Neural cell (in vitro differentiated cells): ENCODE measurements around the gene BNIP3. TPM values are rescaled to one million over a fixed set of nuclear protein-coding genes. Genes with fewer than 3 reads are reported as not detected.

ENCODE experiments used
- H2AFZ ChIP-seq: fragments of 200-600, 300-800 bp; sonication (generic), shearing (Covaris generic); 2 replicates; pipeline ENCODE4 v1.6.0; 2014; ENCODE audit warnings: low read depth, mild to moderate bottlenecking, antibody characterized with exemption, low read length, moderate library complexity
- H3F3A ChIP-seq: fragments of 200-600 bp; shearing (Covaris generic); 2 replicates; pipeline ENCODE4 v1.6.1; 2016; ENCODE audit warnings: mild to moderate bottlenecking, moderate library complexity, mixed read lengths, antibody characterized with exemption, low read length; ENCODE audit not compliant: insufficient read depth, poor library complexity, severe bottlenecking
- H3K27ac ChIP-seq: fragments of 200-600, 300-800 bp; sonication (generic), shearing (Covaris generic); 2 replicates; pipeline ENCODE4 v1.5.1; 2014; ENCODE audit warnings: mild to moderate bottlenecking, low read length, moderate library complexity
- H3K27me3 ChIP-seq: fragments of 300-800, 200-600 bp; sonication (generic), shearing (Covaris generic); 2 replicates; pipeline ENCODE4 v1.6.0; 2014; ENCODE audit warnings: mild to moderate bottlenecking, low read depth, low read length, moderate library complexity; ENCODE audit not compliant: insufficient read depth
- H3K36me3 ChIP-seq: fragments of 300-800, 200-600 bp; sonication (generic), shearing (Covaris generic); 2 replicates; pipeline ENCODE4 v1.5.1; 2014; ENCODE audit warnings: mild to moderate bottlenecking, antibody characterized with exemption, low read length, moderate library complexity; ENCODE audit not compliant: insufficient read depth
- H3K4me2 ChIP-seq: fragments of 300-800, 200-600 bp; sonication (generic), shearing (Covaris generic); 2 replicates; pipeline ENCODE4 v1.6.0; 2014; ENCODE audit warnings: mild to moderate bottlenecking, low read length
- H3K4me3 ChIP-seq: fragments of 300-800, 200-600 bp; sonication (generic), shearing (Covaris generic); 2 replicates; pipeline ENCODE4 v1.5.1; 2014; ENCODE audit warnings: mild to moderate bottlenecking, low read length, moderate library complexity
- H3K79me2 ChIP-seq: fragments of 200-600 bp; shearing (Covaris generic); replicated peaks from 2 replicates; pipeline ENCODE4 v1.6.0; 2014; ENCODE audit warnings: mild to moderate bottlenecking, low read length, moderate library complexity; ENCODE audit not compliant: insufficient read depth
- H3K9ac ChIP-seq: fragments of 300-800, 200-600 bp; sonication (generic), shearing (Covaris generic); 2 replicates; pipeline ENCODE4 v1.6.1; 2016; ENCODE audit warnings: mild to moderate bottlenecking, low read length, mixed read lengths
- H3K9me2 ChIP-seq: fragments of 200-600 bp; shearing (Covaris generic); 2 replicates; pipeline ENCODE4 v1.6.1; 2016; ENCODE audit warnings: mild to moderate bottlenecking, low read length, mixed read lengths; ENCODE audit not compliant: insufficient read depth
- H3K9me3 ChIP-seq: fragments of 200-600, 300-800 bp; sonication (generic), shearing (Covaris generic); 2 replicates; pipeline ENCODE4 v1.6.1; 2016; ENCODE audit warnings: mild to moderate bottlenecking, mixed run types, low read length, moderate library complexity, mixed read lengths
- H4K20me1 ChIP-seq: fragments of 200-600 bp; shearing (Covaris generic); 2 replicates; pipeline ENCODE4 v1.6.1; 2016; ENCODE audit warnings: mild to moderate bottlenecking, mixed run types; ENCODE audit not compliant: insufficient read depth
- CTCF ChIP-seq: fragments of 450-650 bp; IDR thresholded peaks from 2 replicates; pipeline ENCODE4 v1.5.1; 2014; ENCODE audit warnings: antibody characterized with exemption, mild to moderate bottlenecking, moderate library complexity; ENCODE audit not compliant: poor library complexity, severe bottlenecking
- EP300 ChIP-seq: fragments of 450-650 bp; conservative IDR thresholded peaks from 2 replicates; pipeline ENCODE4 v1.6.1; 2014; ENCODE audit warnings: antibody characterized with exemption, mild to moderate bottlenecking, moderate library complexity; ENCODE audit not compliant: poor library complexity, severe bottlenecking
- EZH2 ChIP-seq: fragments of 200-600, 300-800 bp; shearing (Covaris generic), sonication (generic); IDR thresholded peaks from 2 replicates; pipeline ENCODE4 v1.6.1; 2014; ENCODE audit warnings: antibody characterized with exemption, low read length, borderline replicate concordance, mild to moderate bottlenecking; ENCODE audit not compliant: insufficient read depth, poor library complexity, severe bottlenecking
- MXI1 ChIP-seq: fragments of 450-650 bp; conservative IDR thresholded peaks from 2 replicates; pipeline ENCODE4 v1.6.1; 2014; ENCODE audit warnings: antibody characterized with exemption, mild to moderate bottlenecking; ENCODE audit not compliant: poor library complexity, severe bottlenecking
- POLR2AphosphoS5 ChIP-seq: IDR thresholded peaks from 2 replicates; pipeline ENCODE4 v1.6.1; 2012
- RAD21 ChIP-seq: fragments of 450-650 bp; conservative IDR thresholded peaks from 2 replicates; pipeline ENCODE4 v1.6.1; 2014; ENCODE audit warnings: antibody characterized with exemption, mild to moderate bottlenecking, moderate library complexity
- SMC3 ChIP-seq: fragments of 450-650 bp; conservative IDR thresholded peaks from 2 replicates; pipeline ENCODE4 v1.6.1; 2014; ENCODE audit warnings: antibody characterized with exemption, mild to moderate bottlenecking, moderate library complexity; ENCODE audit not compliant: poor library complexity
- TAF1 ChIP-seq: IDR thresholded peaks from 2 replicates; pipeline ENCODE4 v1.6.1; 2012; ENCODE audit warnings: low read depth
- polyA plus RNA-seq: library from polyadenylated mRNA; depleted of rRNA; stranded (reverse); fragments of >200 nt; gene quantifications from 2 replicates; pipeline ENCODE4 v1.2.3, GENCODE V29; 2014
- TF ChIP-seq, protein P1 (sequence below): IDR thresholded peaks from 2 replicates; pipeline ENCODE4 v1.6.1; 2012; ENCODE audit warnings: borderline replicate concordance

Gene BNIP3
- polyA plus RNA-seq, 1 donor from 2014 or later: 77.1 TPM

- no peak overlapping the region for H3K9ac ChIP-seq
- no peak overlapping the region for H3K27ac ChIP-seq
- H3K36me3 ChIP-seq: peaks cover 5% of the 10 kb centered on the region
Measured at GRCh38 chr10:131973160-131973951, 8.4 kb downstream of the BNIP3 start.

GRCh38 chr10:131972474-131973071, 9.2 kb downstream of the BNIP3 start:
- Histone ChIP-seq H4K20me1 (peaks cover 5% of the 10 kb centered on the region), H3K4me3 (no peak overlapping the region), H3K79me2 (peaks cover 11% of the 10 kb centered on the region), H3K27ac (no peak overlapping the region), H3K36me3 (peaks cover 5% of the 10 kb centered on the region), H3K9ac (no peak overlapping the region), H3F3A (no peaks in the 10 kb centered on the region), H3K27me3 (no peaks in the 10 kb centered on the region), H3K9me2 (no peaks in the 10 kb centered on the region), H3K4me2 (no peak overlapping the region), H3K9me3 (no peaks in the 10 kb centered on the region), H2AFZ (no peak overlapping the region)
- TF ChIP-seq RAD21 (no peak), POLR2AphosphoS5 (no peak), SMC3 (no peak), EP300 (no peak), MXI1 (no peak), TAF1 (no peak), CTCF (no peak)

More at GRCh38 chr10:131973160-131973951, 8.4 kb downstream of the BNIP3 start:
- H3K4me3 ChIP-seq: no peak overlapping the region
- no peaks in the 10 kb centered on the region for H3K9me3 ChIP-seq
- H4K20me1 ChIP-seq: peaks cover 5% of the 10 kb centered on the region
- no peaks in the 10 kb centered on the region for H3F3A ChIP-seq
- H3K27me3 ChIP-seq: no peaks in the 10 kb centered on the region
- peaks cover 19% of the 10 kb centered on the region for H3K79me2 ChIP-seq
- no peak for TF ChIP-seq EP300
- TF ChIP-seq, protein P1, sequence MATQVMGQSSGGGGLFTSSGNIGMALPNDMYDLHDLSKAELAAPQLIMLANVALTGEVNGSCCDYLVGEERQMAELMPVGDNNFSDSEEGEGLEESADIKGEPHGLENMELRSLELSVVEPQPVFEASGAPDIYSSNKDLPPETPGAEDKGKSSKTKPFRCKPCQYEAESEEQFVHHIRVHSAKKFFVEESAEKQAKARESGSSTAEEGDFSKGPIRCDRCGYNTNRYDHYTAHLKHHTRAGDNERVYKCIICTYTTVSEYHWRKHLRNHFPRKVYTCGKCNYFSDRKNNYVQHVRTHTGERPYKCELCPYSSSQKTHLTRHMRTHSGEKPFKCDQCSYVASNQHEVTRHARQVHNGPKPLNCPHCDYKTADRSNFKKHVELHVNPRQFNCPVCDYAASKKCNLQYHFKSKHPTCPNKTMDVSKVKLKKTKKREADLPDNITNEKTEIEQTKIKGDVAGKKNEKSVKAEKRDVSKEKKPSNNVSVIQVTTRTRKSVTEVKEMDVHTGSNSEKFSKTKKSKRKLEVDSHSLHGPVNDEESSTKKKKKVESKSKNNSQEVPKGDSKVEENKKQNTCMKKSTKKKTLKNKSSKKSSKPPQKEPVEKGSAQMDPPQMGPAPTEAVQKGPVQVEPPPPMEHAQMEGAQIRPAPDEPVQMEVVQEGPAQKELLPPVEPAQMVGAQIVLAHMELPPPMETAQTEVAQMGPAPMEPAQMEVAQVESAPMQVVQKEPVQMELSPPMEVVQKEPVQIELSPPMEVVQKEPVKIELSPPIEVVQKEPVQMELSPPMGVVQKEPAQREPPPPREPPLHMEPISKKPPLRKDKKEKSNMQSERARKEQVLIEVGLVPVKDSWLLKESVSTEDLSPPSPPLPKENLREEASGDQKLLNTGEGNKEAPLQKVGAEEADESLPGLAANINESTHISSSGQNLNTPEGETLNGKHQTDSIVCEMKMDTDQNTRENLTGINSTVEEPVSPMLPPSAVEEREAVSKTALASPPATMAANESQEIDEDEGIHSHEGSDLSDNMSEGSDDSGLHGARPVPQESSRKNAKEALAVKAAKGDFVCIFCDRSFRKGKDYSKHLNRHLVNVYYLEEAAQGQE: no peak
- TF ChIP-seq POLR2AphosphoS5: no peak
- no peak for TF ChIP-seq RAD21
- no peak for TF ChIP-seq TAF1
- no peak for TF ChIP-seq CTCF
- TF ChIP-seq MXI1: no peak
- no peak for TF ChIP-seq SMC3
- TF ChIP-seq EZH2: no peak
- no peak overlapping the region for H2AFZ ChIP-seq
- H3K9me2 ChIP-seq: no peaks in the 10 kb centered on the region
- no peak overlapping the region for H3K4me2 ChIP-seq
